ENCODE measurements around the gene PMM2.

Gene PMM2

GRCh38 chr16:8847623-8848022 lies 50.0 kb downstream of the PMM2 start:
- WGBS, result 96% methylated on average over 15 of the region's 15 CpGs
- Histone ChIP-seq H2BK15ac (ENCODE audit: low read depth, poor library complexity, severe bottlenecking) (no peak overlapping the region), H3K18ac (ENCODE audit: low read depth in 1 of 2, low read length in 2 of 2) (no peak overlapping the region)

GRCh38 chr16:8848231-8848938 lies 50.7 kb downstream of the PMM2 start:
- 90% methylated on average over 26 of the region's 26 CpGs for WGBS
- Histone ChIP-seq H2AFZ (ENCODE audit: low read depth, low read length) (no peak overlapping the region), H3K4me2 (ENCODE audit: low read length, poor library complexity, severe bottlenecking) (no peak overlapping the region), H3K4me1 (ENCODE audit: control insufficient read depth, insufficient read depth, low read depth, low read length) (peaks cover 33% of the 10 kb centered on the region), H3K9me3 (ENCODE audit: control insufficient read depth, low read length) (no peaks in the 10 kb centered on the region), H2BK5ac (ENCODE audit: low read depth, low read length, poor library complexity, severe bottlenecking) (no peak overlapping the region), H4K8ac (ENCODE audit: low read length) (peak overlapping the region; percentile 71), H2BK15ac (ENCODE audit: low read depth, poor library complexity, severe bottlenecking) (peak overlapping the region; percentile 49), H3K14ac (ENCODE audit: low read length in 2 of 2) (no peak overlapping the region), H3K18ac (ENCODE audit: low read depth in 1 of 2, low read length in 2 of 2) (peak overlapping the region; percentile 14 to 58), H3K27ac (ENCODE audit: low read length, poor library complexity, severe bottlenecking) (peak overlapping the region; percentile 72), H2AK5ac (ENCODE audit: low read length, severe bottlenecking) (no peak overlapping the region), H3K36me3 (ENCODE audit: control insufficient read depth in 1 of 2, insufficient read depth in 2 of 2, low read depth in 1 of 2, low read length in 2 of 2) (peaks cover 69 to 73% of the 10 kb centered on the region in 2 experiments), H3K4ac (ENCODE audit: low read depth in 1 of 2, low read length in 2 of 2) (no peak overlapping the region), H3K9ac (ENCODE audit: low read length) (peak overlapping the region; percentile 48), H4K91ac (ENCODE audit: low read length) (peak overlapping the region; percentile 11), H2BK120ac (ENCODE audit: low read depth, low read length) (no peak overlapping the region), H3K4me3 (ENCODE audit: insufficient read depth in 1 of 2, low read depth in 1 of 2, low read length in 2 of 2) (no peak overlapping the region), H3K79me1 (replicated peaks; ENCODE audit: low read length, poor library complexity, severe bottlenecking) (peaks cover 9% of the 10 kb centered on the region), H3K23ac (ENCODE audit: low read length in 2 of 2) (peak overlapping the region in 1 of 2 experiments; percentile 48), H2BK12ac (ENCODE audit: low read length in 2 of 2) (peak overlapping the region; percentile 37 to 69), H3K27me3 (ENCODE audit: control insufficient read depth in 1 of 2, insufficient read depth in 1 of 2, low read length in 2 of 2) (no peaks in the 10 kb centered on the region)
- DNase-seq, result no peak

More at GRCh38 chr16:8847623-8848022, 50.0 kb downstream of the PMM2 start:
- Histone ChIP-seq H4K8ac (ENCODE audit: low read length) (no peak overlapping the region), H3K4ac (ENCODE audit: low read depth in 1 of 2, low read length in 2 of 2) (no peak overlapping the region), H4K91ac (ENCODE audit: low read length) (no peak overlapping the region), H3K9me3 (ENCODE audit: control insufficient read depth, low read length) (no peaks in the 10 kb centered on the region), H3K4me1 (ENCODE audit: control insufficient read depth, insufficient read depth, low read depth, low read length) (peaks cover 33% of the 10 kb centered on the region), H3K23ac (ENCODE audit: low read length in 2 of 2) (no peak overlapping the region), H3K79me1 (replicated peaks; ENCODE audit: low read length, poor library complexity, severe bottlenecking) (peaks cover 6% of the 10 kb centered on the region), H2BK12ac (ENCODE audit: low read length in 2 of 2) (peak overlapping the region in 1 of 2 experiments; percentile 4), H3K27ac (ENCODE audit: low read length, poor library complexity, severe bottlenecking) (no peak overlapping the region), H3K4me3 (ENCODE audit: insufficient read depth in 1 of 2, low read depth in 1 of 2, low read length in 2 of 2) (no peak overlapping the region), H2BK5ac (ENCODE audit: low read depth, low read length, poor library complexity, severe bottlenecking) (no peak overlapping the region), H3K36me3 (ENCODE audit: control insufficient read depth in 1 of 2, insufficient read depth in 2 of 2, low read depth in 1 of 2, low read length in 2 of 2) (peaks cover 61 to 66% of the 10 kb centered on the region in 2 experiments), H2AFZ (ENCODE audit: low read depth, low read length) (no peak overlapping the region), H3K4me2 (ENCODE audit: low read length, poor library complexity, severe bottlenecking) (no peak overlapping the region), H3K27me3 (ENCODE audit: control insufficient read depth in 1 of 2, insufficient read depth in 1 of 2, low read length in 2 of 2) (no peaks in the 10 kb centered on the region), H3K9ac (ENCODE audit: low read length) (no peak overlapping the region), H2AK5ac (ENCODE audit: low read length, severe bottlenecking) (no peak overlapping the region), H3K14ac (ENCODE audit: low read length in 2 of 2) (no peak overlapping the region), H2BK120ac (ENCODE audit: low read depth, low read length) (no peak overlapping the region)
- DNase-seq, result no peak

- Histone ChIP-seq H2BK15ac (ENCODE audit: low read depth, poor library complexity, severe bottlenecking) (no peak overlapping the region), H3K4me2 (ENCODE audit: low read length, poor library complexity, severe bottlenecking) (no peak overlapping the region), H2BK120ac (ENCODE audit: low read depth, low read length) (no peak overlapping the region), H3K23ac (ENCODE audit: low read length in 2 of 2) (peak overlapping the region in 1 of 2 experiments; percentile 48), H4K8ac (ENCODE audit: low read length) (peak overlapping the region; percentile 2), H3K27ac (ENCODE audit: low read length, poor library complexity, severe bottlenecking) (peak overlapping the region; percentile 72), H2BK12ac (ENCODE audit: low read length in 2 of 2) (peak overlapping the region; percentile 0 to 37), H3K27me3 (ENCODE audit: control insufficient read depth in 1 of 2, insufficient read depth in 1 of 2, low read length in 2 of 2) (no peaks in the 10 kb centered on the region), H3K14ac (ENCODE audit: low read length in 2 of 2) (peak overlapping the region in 1 of 2 experiments; percentile 76), H3K79me1 (replicated peaks; ENCODE audit: low read length, poor library complexity, severe bottlenecking) (peaks cover 9% of the 10 kb centered on the region), H3K4me1 (ENCODE audit: control insufficient read depth, insufficient read depth, low read depth, low read length) (peaks cover 33% of the 10 kb centered on the region), H2AK5ac (ENCODE audit: low read length, severe bottlenecking) (no peak overlapping the region), H3K18ac (ENCODE audit: low read depth in 1 of 2, low read length in 2 of 2) (peak overlapping the region; percentile 38 to 58), H3K36me3 (ENCODE audit: control insufficient read depth in 1 of 2, insufficient read depth in 2 of 2, low read depth in 1 of 2, low read length in 2 of 2) (peaks cover 74 to 75% of the 10 kb centered on the region in 2 experiments), H4K91ac (ENCODE audit: low read length) (peak overlapping the region; percentile 0), H3K4ac (ENCODE audit: low read depth in 1 of 2, low read length in 2 of 2) (no peak overlapping the region), H2AFZ (ENCODE audit: low read depth, low read length) (no peak overlapping the region), H2BK5ac (ENCODE audit: low read depth, low read length, poor library complexity, severe bottlenecking) (no peak overlapping the region), H3K9ac (ENCODE audit: low read length) (peak overlapping the region; percentile 48), H3K4me3 (ENCODE audit: insufficient read depth in 1 of 2, low read depth in 1 of 2, low read length in 2 of 2) (no peak overlapping the region), H3K9me3 (ENCODE audit: control insufficient read depth, low read length) (no peaks in the 10 kb centered on the region)
- DNase-seq, result peak; percentile 91
- WGBS, result 18% methylated on average over 6 of the region's 8 CpGs
Observed at GRCh38 chr16:8848939-8849391, 51.3 kb downstream of the PMM2 start.

GRCh38 chr16:8849411-8850011 lies 51.9 kb downstream of the PMM2 start:
- Histone ChIP-seq H2BK5ac (ENCODE audit: low read depth, low read length, poor library complexity, severe bottlenecking) (no peak overlapping the region), H3K4me3 (ENCODE audit: insufficient read depth in 1 of 2, low read depth in 1 of 2, low read length in 2 of 2) (no peak overlapping the region), H2BK12ac (ENCODE audit: low read length in 2 of 2) (peak overlapping the region; percentile 18 to 65), H4K91ac (ENCODE audit: low read length) (peak overlapping the region; percentile 48), H3K14ac (ENCODE audit: low read length in 2 of 2) (peak overlapping the region in 1 of 2 experiments; percentile 91), H3K4me1 (ENCODE audit: control insufficient read depth, insufficient read depth, low read depth, low read length) (peaks cover 36% of the 10 kb centered on the region), H3K9ac (ENCODE audit: low read length) (peak overlapping the region; percentile 48), H3K4me2 (ENCODE audit: low read length, poor library complexity, severe bottlenecking) (no peak overlapping the region), H2AK5ac (ENCODE audit: low read length, severe bottlenecking) (peak overlapping the region; percentile 78), H2BK15ac (ENCODE audit: low read depth, poor library complexity, severe bottlenecking) (peak overlapping the region; percentile 86), H3K23ac (ENCODE audit: low read length in 2 of 2) (no peak overlapping the region), H3K9me3 (ENCODE audit: control insufficient read depth, low read length) (no peaks in the 10 kb centered on the region), H3K27me3 (ENCODE audit: control insufficient read depth in 1 of 2, insufficient read depth in 1 of 2, low read length in 2 of 2) (no peaks in the 10 kb centered on the region), H3K18ac (ENCODE audit: low read depth in 1 of 2, low read length in 2 of 2) (peak overlapping the region; percentile 38 to 92), H3K36me3 (ENCODE audit: control insufficient read depth in 1 of 2, insufficient read depth in 2 of 2, low read depth in 1 of 2, low read length in 2 of 2) (peaks cover 78 to 80% of the 10 kb centered on the region in 2 experiments), H2BK120ac (ENCODE audit: low read depth, low read length) (peak overlapping the region; percentile 35), H4K8ac (ENCODE audit: low read length) (peak overlapping the region; percentile 47), H2AFZ (ENCODE audit: low read depth, low read length) (no peak overlapping the region), H3K4ac (ENCODE audit: low read depth in 1 of 2, low read length in 2 of 2) (peak overlapping the region; percentile 16 to 34), H3K27ac (ENCODE audit: low read length, poor library complexity, severe bottlenecking) (peak overlapping the region; percentile 72), H3K79me1 (replicated peaks; ENCODE audit: low read length, poor library complexity, severe bottlenecking) (peaks cover 12% of the 10 kb centered on the region)
- DNase-seq, result peak; percentile 88
- 60% methylated on average over 18 of the region's 19 CpGs for WGBS
